Peyer's patch (tissue), 4 donors: ENCODE results near the gene ACKR2. TPM values are rescaled to one million over a fixed set of nuclear protein-coding genes. Genes with fewer than 3 reads are reported as not detected.

Experiments
- DNase-seq, 3 donors: peaks; one replicate each; pipeline ENCODE4 v3.0.0-alpha.2; 2017 to 2019
- H3K27ac ChIP-seq, 4 donors: fragments of 200-600 bp; sonication (generic); one replicate each; pipeline ENCODE4 v1.5.1; 2016 to 2019
- H3K27me3 ChIP-seq, 2 donors: fragments of 200-600 bp; sonication (generic); one replicate each; pipeline ENCODE4 v1.5.1; 2019
- H3K36me3 ChIP-seq, 3 donors: fragments of 200-600 bp; sonication (generic); one replicate each; pipeline ENCODE4 v1.5.1; 2016 to 2019
- H3K4me1 ChIP-seq, 4 donors: fragments of 200-600 bp; sonication (generic); one replicate each; pipeline ENCODE4 v1.5.1; 2016 to 2019
- H3K4me3 ChIP-seq, 4 donors: fragments of 200-600 bp; sonication (generic); 1 replicate in 3 of 4; 2 replicates in 1 of 4; pipeline ENCODE4 v1.5.1; 2016 to 2019; ENCODE audit warnings: mild to moderate bottlenecking in 1 of 4
- H3K9me3 ChIP-seq, 4 donors: fragments of 200-600 bp; sonication (generic); one replicate each; pipeline ENCODE4 v1.5.1; 2016 to 2019; ENCODE audit warnings: mild to moderate bottlenecking in 1 of 4
- POLR2A ChIP-seq, 2 donors: fragments of 450-650 bp; IDR thresholded peaks; one replicate each; pipeline ENCODE4 v1.5.1; 2017; ENCODE audit warnings: antibody characterized with exemption in 2 of 2, mild to moderate bottlenecking in 2 of 2, moderate library complexity in 2 of 2
- total RNA-seq, 4 donors: library from RNA; depleted of rRNA; stranded (reverse); fragments of >200 nt; gene quantifications; one replicate each; pipeline ENCODE4 v1.1.0, GENCODE V29; 2016
- TF ChIP-seq, protein P1 (sequence below), 6 experiments: fragments of 450-650 bp in 4 of 6; fragments of 200-600 bp in 2 of 6; sonication (generic) in 1 of 6; IDR thresholded peaks; one replicate each; pipeline ENCODE4 v1.5.1; 2017 to 2019; ENCODE audit warnings: antibody characterized with exemption in 6 of 6, mild to moderate bottlenecking in 3 of 6, moderate library complexity in 1 of 6

Gene ACKR2
- total RNA-seq, 4 donors from 2014 or later, result 0.83 to 10.1 (median 3.7) TPM

DNA sequence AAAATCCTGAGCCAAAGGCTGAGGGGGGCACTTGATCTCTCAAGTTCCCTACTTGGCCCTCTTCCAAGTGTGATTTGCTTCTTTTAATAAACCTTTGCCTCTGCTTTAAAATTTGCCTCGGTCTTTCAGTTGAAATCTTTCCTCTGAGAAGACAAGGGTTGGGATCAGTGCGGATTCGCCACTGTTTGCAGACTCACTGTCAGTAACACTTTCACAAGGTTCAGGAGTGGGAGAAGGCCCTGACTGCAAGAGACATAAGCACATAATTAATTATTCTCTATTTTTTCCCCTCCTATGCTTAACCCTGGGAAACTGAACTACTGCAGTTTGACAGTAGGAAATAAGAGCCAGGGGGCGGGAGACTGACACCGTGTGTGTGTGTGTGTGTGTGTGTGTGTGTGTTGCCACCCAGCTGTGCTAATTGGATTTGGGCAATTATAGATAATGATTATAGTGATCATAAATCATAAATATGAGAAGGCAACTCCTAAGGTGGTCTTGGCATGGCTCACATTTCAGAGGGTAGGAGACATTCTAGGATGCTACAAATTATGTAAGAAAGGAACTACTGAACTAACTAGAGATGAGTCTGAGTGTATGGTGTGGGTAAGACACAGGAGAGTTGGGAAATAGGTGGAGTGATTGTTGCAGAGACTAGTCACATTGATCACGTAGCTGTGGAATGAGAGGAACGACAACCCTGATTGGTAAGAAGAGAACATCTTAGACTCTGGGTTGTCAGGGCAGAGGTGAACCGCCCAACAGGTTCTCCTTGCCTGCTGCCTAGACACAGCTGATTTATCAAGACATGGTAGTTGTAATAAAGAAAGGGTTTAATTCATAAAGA is 91.2 kb downstream of the ACKR2 start:
- H3K27me3 ChIP-seq, result no peaks in the 10 kb centered on the region
- H3K27ac ChIP-seq, result no peak overlapping the region
- DNase-seq, result no peak
- H3K36me3 ChIP-seq, result no peaks in the 10 kb centered on the region
- TF ChIP-seq, protein P1, sequence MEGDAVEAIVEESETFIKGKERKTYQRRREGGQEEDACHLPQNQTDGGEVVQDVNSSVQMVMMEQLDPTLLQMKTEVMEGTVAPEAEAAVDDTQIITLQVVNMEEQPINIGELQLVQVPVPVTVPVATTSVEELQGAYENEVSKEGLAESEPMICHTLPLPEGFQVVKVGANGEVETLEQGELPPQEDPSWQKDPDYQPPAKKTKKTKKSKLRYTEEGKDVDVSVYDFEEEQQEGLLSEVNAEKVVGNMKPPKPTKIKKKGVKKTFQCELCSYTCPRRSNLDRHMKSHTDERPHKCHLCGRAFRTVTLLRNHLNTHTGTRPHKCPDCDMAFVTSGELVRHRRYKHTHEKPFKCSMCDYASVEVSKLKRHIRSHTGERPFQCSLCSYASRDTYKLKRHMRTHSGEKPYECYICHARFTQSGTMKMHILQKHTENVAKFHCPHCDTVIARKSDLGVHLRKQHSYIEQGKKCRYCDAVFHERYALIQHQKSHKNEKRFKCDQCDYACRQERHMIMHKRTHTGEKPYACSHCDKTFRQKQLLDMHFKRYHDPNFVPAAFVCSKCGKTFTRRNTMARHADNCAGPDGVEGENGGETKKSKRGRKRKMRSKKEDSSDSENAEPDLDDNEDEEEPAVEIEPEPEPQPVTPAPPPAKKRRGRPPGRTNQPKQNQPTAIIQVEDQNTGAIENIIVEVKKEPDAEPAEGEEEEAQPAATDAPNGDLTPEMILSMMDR (IDR thresholded peaks at IDR 0.05), result no peak
- H3K9me3 ChIP-seq, result no peaks in the 10 kb centered on the region
- H3K4me3 ChIP-seq, result no peak overlapping the region
- no peaks in the 10 kb centered on the region for H3K4me1 ChIP-seq

DNA sequence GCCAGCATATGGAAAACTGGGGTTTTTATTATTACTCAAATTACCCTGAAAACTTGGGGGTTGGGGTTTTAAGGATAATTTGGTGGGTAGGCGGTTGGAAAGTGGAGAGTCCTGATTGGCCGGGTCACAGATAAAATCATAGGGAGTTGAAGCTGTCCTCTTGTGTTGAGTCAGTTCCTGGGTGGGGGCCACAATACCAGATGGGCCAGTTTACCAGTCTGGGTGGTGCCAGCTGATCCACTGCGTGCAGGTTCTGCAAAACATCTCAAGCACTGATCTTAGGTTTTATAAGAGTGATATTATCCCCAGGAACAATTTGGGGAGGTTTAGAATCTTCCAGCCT is 91.8 kb downstream of the ACKR2 start:
- Histone ChIP-seq H3K36me3 (no peaks in the 10 kb centered on the region), H3K9me3 (no peaks in the 10 kb centered on the region), H3K4me3 (no peak overlapping the region), H3K4me1 (no peaks in the 10 kb centered on the region), H3K27ac (no peak overlapping the region), H3K27me3 (no peaks in the 10 kb centered on the region)
- TF ChIP-seq POLR2A (IDR thresholded peaks at IDR 0.05), result no peak
- TF ChIP-seq, protein P1 (IDR thresholded peaks at IDR 0.05), result no peak
- no peak for DNase-seq

DNA sequence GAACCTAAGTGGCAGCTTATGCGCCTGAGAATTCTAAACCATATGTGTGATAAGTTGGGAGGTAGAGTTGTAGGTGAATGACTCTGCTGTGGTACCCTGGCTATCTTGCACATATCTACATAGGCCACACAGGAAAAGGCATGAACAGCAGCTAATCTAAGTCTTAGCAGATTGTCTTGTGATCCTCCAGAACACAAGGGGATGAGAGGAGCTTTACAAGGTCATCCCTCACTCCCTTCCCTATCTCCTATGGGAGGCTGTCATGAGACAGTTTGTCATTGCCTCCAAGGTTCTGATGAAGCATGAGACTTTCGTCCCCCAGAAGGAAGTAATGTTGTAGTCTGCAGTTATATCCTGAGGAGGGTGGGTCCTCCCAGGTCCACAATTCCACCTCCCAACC is 93.0 kb downstream of the ACKR2 start:
- Histone ChIP-seq H3K27me3 (no peaks in the 10 kb centered on the region), H3K27ac (no peak overlapping the region), H3K4me1 (peaks cover 0 to 4% (median 0%) of the 10 kb centered on the region in 4 donors), H3K36me3 (no peaks in the 10 kb centered on the region), H3K9me3 (no peaks in the 10 kb centered on the region), H3K4me3 (no peak overlapping the region)
- DNase-seq, result no peak
- no peak for TF ChIP-seq POLR2A (IDR thresholded peaks at IDR 0.05)
- TF ChIP-seq, protein P1 (IDR thresholded peaks at IDR 0.05), result no peak

DNA sequence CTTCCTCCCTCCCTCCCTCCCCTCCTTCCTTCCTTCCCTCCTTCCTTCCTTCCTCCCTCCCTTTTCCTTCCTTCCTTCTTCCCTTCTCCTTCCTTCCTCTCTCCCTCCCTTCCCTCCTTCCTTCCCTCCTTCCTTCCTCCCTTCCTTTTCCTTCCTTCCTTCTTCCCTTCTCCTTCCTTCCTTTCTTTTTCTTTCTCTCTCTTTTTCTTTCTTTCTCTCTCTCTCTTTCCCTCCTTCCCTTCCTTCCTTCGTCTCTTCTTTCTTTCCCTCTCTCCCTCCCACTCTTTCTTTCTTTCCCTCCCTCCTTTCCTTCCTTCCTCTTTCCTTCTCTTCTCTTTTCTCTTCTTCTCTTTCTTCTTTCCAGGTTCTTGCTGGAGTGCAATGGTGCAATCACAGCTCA is 94.8 kb downstream of the ACKR2 start:
- Histone ChIP-seq H3K27ac (no peak overlapping the region), H3K9me3 (no peaks in the 10 kb centered on the region), H3K4me1 (peaks cover 0 to 4% (median 0%) of the 10 kb centered on the region in 4 donors), H3K4me3 (no peak overlapping the region), H3K36me3 (peaks cover 0 to 3% (median 0%) of the 10 kb centered on the region in 3 donors), H3K27me3 (no peaks in the 10 kb centered on the region)
- DNase-seq, result no peak
- TF ChIP-seq, protein P1 (IDR thresholded peaks at IDR 0.05), result no peak
- no peak for TF ChIP-seq POLR2A (IDR thresholded peaks at IDR 0.05)

DNA sequence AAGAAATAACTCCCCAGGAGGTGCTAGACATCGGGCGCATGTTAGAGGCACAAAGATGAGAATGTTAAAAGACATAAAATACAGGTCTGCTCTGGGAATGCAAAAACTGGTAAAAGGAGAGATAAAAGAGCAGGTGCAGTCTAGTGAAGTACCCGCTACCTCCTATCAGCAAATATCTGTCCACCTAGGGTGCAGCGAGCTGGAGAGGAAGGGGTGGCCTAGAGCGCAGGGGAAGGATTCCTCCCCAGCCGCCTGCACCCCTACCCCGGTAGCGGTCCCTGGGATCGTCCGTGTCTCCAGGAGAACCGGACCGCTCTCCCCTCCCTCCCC is 96.5 kb downstream of the ACKR2 start:
- no peak for DNase-seq
- Histone ChIP-seq H3K27me3 (no peaks in the 10 kb centered on the region), H3K9me3 (no peaks in the 10 kb centered on the region), H3K4me3 (peak overlapping the region; percentile 31 to 58 (median 50)), H3K36me3 (peaks cover 0 to 16% (median 0%) of the 10 kb centered on the region in 3 donors), H3K27ac (peak overlapping the region in 3 of 4 donors; percentile 12 to 33 (median 15)), H3K4me1 (peaks cover 0 to 4% (median 0%) of the 10 kb centered on the region in 4 donors)
- no peak for TF ChIP-seq POLR2A (IDR thresholded peaks at IDR 0.05)
- TF ChIP-seq, protein P1 (IDR thresholded peaks at IDR 0.05), result no peak
